Astrocyte of the cerebellum (primary cell): Measurements from ENCODE around the gene C11orf24.

ENCODE experiments used
- DNase-seq: peaks from one replicate; pipeline ENCODE4 v3.0.0-alpha.2; 2011; ENCODE audit warnings: low read depth
- H3K4me3 ChIP-seq: 2 replicates; pipeline ENCODE4 v1.5.1; 2011; ENCODE audit warnings: mild to moderate bottlenecking, low read depth, low read length, moderate library complexity
- CTCF ChIP-seq: IDR thresholded peaks from 2 replicates; pipeline ENCODE4 v1.5.1; 2012; ENCODE audit warnings: low read length, low read depth, moderate library complexity, mild to moderate bottlenecking; ENCODE audit errors: missing control alignments
- in situ Hi-C: cut with HindIII; loops from 2 replicates; pipeline ENCODE4 v1.10.0; 2017; ENCODE audit warnings: low sequenced_read_pairs

The C11orf24 gene

GRCh38 chr11:68264741-68265540 is 6.8 kb downstream of the C11orf24 start:
- no peak overlapping the region for H3K4me3 ChIP-seq
- DNase-seq: no peak
- TF ChIP-seq CTCF: no peak
- in situ Hi-C loops: loop anchor here (5.0 kb wide), 1 partner anchor 53 kb away; the partner anchor contains the start of gene KMT5B

- H3K4me3 ChIP-seq: no peak overlapping the region
- no peak for DNase-seq
- in situ Hi-C loops: no loop called here
- TF ChIP-seq CTCF: no peak
Measured at GRCh38 chr11:68264244-68264643, 7.5 kb downstream of the C11orf24 start.

- peak; percentile 34 for DNase-seq
- no peak for TF ChIP-seq CTCF
- in situ Hi-C loops: no loop called here
- H3K4me3 ChIP-seq: no peak overlapping the region
Measured at GRCh38 chr11:68263444-68264035, 8.2 kb downstream of the C11orf24 start.

- in situ Hi-C loops: no loop called here
- TF ChIP-seq CTCF: no peak
- DNase-seq: no peak
- no peak overlapping the region for H3K4me3 ChIP-seq
Measured at GRCh38 chr11:68262544-68262827, 9.3 kb downstream of the C11orf24 start.

GRCh38 chr11:68261749-68262543 is 9.8 kb downstream of the C11orf24 start:
- no peak for TF ChIP-seq CTCF
- no peak overlapping the region for H3K4me3 ChIP-seq
- DNase-seq: no peak
- in situ Hi-C loops: no loop called here

- DNase-seq: no peak
- in situ Hi-C loops: no loop called here
- TF ChIP-seq CTCF: no peak
- H3K4me3 ChIP-seq: no peak overlapping the region
Measured at GRCh38 chr11:68261006-68261405, 10.8 kb downstream of the C11orf24 start.
